Measurements from ENCODE around the gene SCUBE2. TPM values are rescaled to one million over a fixed set of nuclear protein-coding genes. Genes with fewer than 3 reads are reported as not detected.

SCUBE2 gene
- total and polyA plus RNA-seq, 2 of the 4 experiments (the other 2 are of a cell fraction), result 0.43 to 0.72 TPM

DNA sequence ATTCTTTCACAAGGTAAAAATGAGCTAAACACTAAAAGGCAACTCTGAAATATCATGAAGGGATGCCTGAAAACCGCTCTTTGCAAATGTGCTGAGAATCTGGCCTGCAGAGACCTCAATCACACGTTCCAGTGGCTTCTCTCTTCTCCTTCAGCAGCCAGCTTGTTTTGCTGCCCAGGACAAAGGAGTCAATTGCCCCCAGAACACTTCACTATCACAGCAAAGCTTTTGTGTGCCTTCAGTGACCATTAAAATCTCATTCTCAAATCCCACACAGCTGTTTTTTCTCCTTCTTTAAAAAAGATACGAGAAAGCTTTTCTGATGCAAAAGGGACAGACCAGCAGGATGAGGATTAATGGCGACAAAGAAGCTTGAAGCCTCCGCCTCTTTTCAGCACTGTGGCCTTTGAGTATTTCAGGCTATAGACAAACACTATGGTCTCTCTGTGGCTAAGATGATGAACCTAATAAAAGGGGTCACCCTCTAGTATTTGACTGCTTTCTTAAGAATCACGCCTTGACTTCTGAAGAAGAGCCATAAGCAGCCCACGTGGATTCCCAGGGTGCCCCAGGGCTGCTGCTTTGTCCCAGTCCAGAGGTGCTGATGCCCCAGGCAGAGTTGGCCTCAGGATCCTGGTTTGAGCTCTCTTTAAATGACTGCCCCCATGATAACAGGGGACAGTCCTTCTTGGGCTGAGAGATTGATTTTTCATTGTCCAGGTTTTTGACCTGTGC, 54.2 kb downstream of the SCUBE2 start (continued):
- no peak for TF ChIP-seq NFE2L2 (IDR thresholded peaks at IDR 0.05; ENCODE audit: low read depth, low read length)

DNA sequence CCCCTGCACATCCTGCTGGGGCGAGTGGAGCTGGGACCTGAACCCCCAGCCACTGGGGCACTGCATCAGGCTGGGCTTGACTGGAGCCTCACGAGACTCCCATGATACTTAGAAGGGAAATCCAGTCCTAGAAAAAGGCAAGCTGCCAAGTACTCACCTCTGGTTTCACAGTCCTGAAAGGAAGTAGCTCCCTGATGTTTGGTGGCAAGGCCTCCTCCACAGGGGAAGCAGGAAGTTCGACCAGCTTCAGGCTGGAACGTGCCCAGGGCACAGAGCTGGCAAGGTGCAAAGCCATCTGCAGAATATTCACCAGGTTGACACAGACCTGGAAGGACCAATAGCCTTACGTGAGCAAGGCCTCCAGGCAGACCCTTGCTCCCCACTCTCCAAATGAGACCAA, 60.8 kb downstream of the SCUBE2 start:
- H3K14ac ChIP-seq (replicated peaks; ENCODE audit: low read depth, low read length), result no peak overlapping the region
- peak overlapping the region; percentile 10 for H2AFZ ChIP-seq (replicated peaks; ENCODE audit: low read length, poor library complexity)
- no peak overlapping the region for H4K8ac ChIP-seq (ENCODE audit: low read depth in 2 of 2, low read length in 2 of 2)
- H2AK9ac ChIP-seq (replicated peaks; ENCODE audit: low read depth, low read length, poor library complexity), result no peak overlapping the region
- H2BK20ac ChIP-seq (ENCODE audit: low read depth, low read length), result no peak overlapping the region
- intact Hi-C loops (cut with micrococcal nuclease) (no loop called here), in situ Hi-C loops (cut with MboI; ENCODE audit: low sequenced_read_pairs) (no loop called here), dilution Hi-C loops (cut with HindIII; ENCODE audit: low sequenced_read_pairs, unreplicated experiment) (no loop called here)
- H3K9ac ChIP-seq (ENCODE audit: low read depth, low read length), result no peak overlapping the region
- no peaks in the 10 kb centered on the region for H3K27me3 ChIP-seq (ENCODE audit: control insufficient read depth, insufficient read depth, low read length)
- H3K79me1 ChIP-seq (ENCODE audit: low read depth in 1 of 2, low read length in 2 of 2), result no peaks in the 10 kb centered on the region
- H3K9me3 ChIP-seq (ENCODE audit: control insufficient read depth, insufficient read depth, low read length), result no peaks in the 10 kb centered on the region
- POLR2A ChIA-PET (ENCODE audit: unreplicated experiment), result no interaction called here
- no peak overlapping the region for H3K23ac ChIP-seq (ENCODE audit: low read depth, low read length)
- ATAC-seq (ENCODE audit: low read depth) (no peak), DNase-seq (no peak)
- no peak overlapping the region for H3K56ac ChIP-seq (ENCODE audit: extremely low read depth, insufficient read depth, low read length)
- H3K18ac ChIP-seq (ENCODE audit: low read depth, low read length), result no peak overlapping the region
- H3K9me1 ChIP-seq (ENCODE audit: insufficient read depth, low read length), result peaks cover 5% of the 10 kb centered on the region
- H2AK5ac ChIP-seq (ENCODE audit: low read depth, low read length), result no peak overlapping the region
- no peak overlapping the region for H3K27ac ChIP-seq (ENCODE audit: insufficient read depth, low read length)
- WGBS, 2 experiments (ENCODE audit: extremely low coverage in 2 of 2, insufficient read length in 1 of 2), result 100% methylated on average over 1 of the region's 5 CpGs; no CpG with 5 or more reads in 1 of the 2 experiments
- no peak overlapping the region for H2BK5ac ChIP-seq (ENCODE audit: low read depth, low read length, poor library complexity, severe bottlenecking)
- no peak overlapping the region for H3K4me2 ChIP-seq (ENCODE audit: low read depth, low read length)
- no TSS peak for BruUV-seq (replicated peaks)
- no peak for TF ChIP-seq CHD1 (IDR thresholded peaks at IDR 0.05; ENCODE audit: low read depth, low read length)
- no peaks in the 10 kb centered on the region for H3K4me1 ChIP-seq (ENCODE audit: control insufficient read depth, insufficient read depth, low read length)
- H4K20me1 ChIP-seq (ENCODE audit: insufficient read depth, low read length), result no peaks in the 10 kb centered on the region
- no peak overlapping the region for H3K4me3 ChIP-seq (ENCODE audit: insufficient read depth, low read depth, low read length)
- no peaks in the 10 kb centered on the region for H3K36me3 ChIP-seq (ENCODE audit: control insufficient read depth, insufficient read depth, low read length)
- H4K91ac ChIP-seq (ENCODE audit: insufficient read depth, low read depth, low read length), result no peak overlapping the region
- CTCF ChIA-PET, result no interaction called here
- H4K5ac ChIP-seq (ENCODE audit: low read depth, low read length), result no peak overlapping the region
- no peak overlapping the region for H2BK15ac ChIP-seq (ENCODE audit: low read depth, low read length)
- no peak overlapping the region for H3K4ac ChIP-seq (ENCODE audit: low read depth, low read length)
- H2BK120ac ChIP-seq (ENCODE audit: low read depth, low read length), result no peak overlapping the region

Data from IMR-90 (cell line).